Ishikawa (cell line): ENCODE data around the gene PPP2R5B.

Experiments used
- CEBPB ChIP-seq: IDR thresholded peaks from 2 replicates; pipeline ENCODE4 v1.6.1; 2012
- CREB1 ChIP-seq: IDR thresholded peaks from 2 replicates; pipeline ENCODE4 v1.6.1; 2012; ENCODE audit warnings: low read depth
- EGR1 ChIP-seq: IDR thresholded peaks from 2 replicates; pipeline ENCODE4 v1.6.1; 2012
- EP300 ChIP-seq: IDR thresholded peaks from 2 replicates; pipeline ENCODE4 v1.6.1; 2012; ENCODE audit warnings: borderline replicate concordance
- FOXM1 ChIP-seq: IDR thresholded peaks from 2 replicates; pipeline ENCODE4 v1.6.1; 2012; ENCODE audit warnings: low read depth, borderline replicate concordance
- NFIC ChIP-seq: IDR thresholded peaks from 2 replicates; pipeline ENCODE4 v1.6.1; 2012
- RAD21 ChIP-seq: IDR thresholded peaks from 2 replicates; pipeline ENCODE4 v1.6.1; 2012; ENCODE audit warnings: low read depth
- TAF1 ChIP-seq: IDR thresholded peaks from 2 replicates; pipeline ENCODE4 v1.6.1; 2012; ENCODE audit warnings: low read depth, mild to moderate bottlenecking
- TCF12 ChIP-seq: IDR thresholded peaks from 2 replicates; pipeline ENCODE4 v1.6.1; 2012; ENCODE audit warnings: low read depth
- TEAD4 ChIP-seq: IDR thresholded peaks from 2 replicates; pipeline ENCODE4 v1.6.1; 2012
- YY1 ChIP-seq: IDR thresholded peaks from 2 replicates; pipeline ENCODE4 v1.6.1; 2012; ENCODE audit warnings: low read depth
- ZBTB7A ChIP-seq: IDR thresholded peaks from 2 replicates; pipeline ENCODE4 v1.6.1; 2012; ENCODE audit warnings: low read depth
- TF ChIP-seq, protein P1 (sequence below): IDR thresholded peaks from 2 replicates; pipeline ENCODE4 v1.6.1; 2012
- TF ChIP-seq, protein P2 (sequence below): IDR thresholded peaks from 2 replicates; pipeline ENCODE4 v1.6.1; 2012
- TF ChIP-seq, protein P3 (sequence below): IDR thresholded peaks from 2 replicates; pipeline ENCODE4 v1.6.1; 2012; ENCODE audit warnings: low read depth, mild to moderate bottlenecking

Gene PPP2R5B

DNA sequence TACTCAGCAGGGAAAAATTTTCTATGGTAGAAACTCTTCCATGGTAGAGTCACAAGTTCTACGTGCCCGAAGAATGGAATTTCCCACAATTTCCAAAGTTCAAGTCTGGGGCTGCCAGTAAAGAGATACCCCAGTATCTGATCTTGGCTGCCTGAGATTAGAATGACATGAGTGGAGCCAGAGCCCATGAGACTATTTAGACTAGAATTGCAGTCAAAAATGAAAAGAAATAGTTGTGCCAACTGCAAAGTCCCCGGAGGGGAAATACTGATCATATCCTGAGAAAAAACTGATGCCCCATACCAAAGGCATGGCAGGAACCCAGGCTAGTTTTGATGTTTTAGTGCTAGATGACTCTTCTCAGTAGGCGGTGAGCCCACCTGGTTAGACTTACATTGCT, 36.2 kb downstream of the PPP2R5B start:
- TF ChIP-seq RAD21 = no peak
- TF ChIP-seq, protein P1, sequence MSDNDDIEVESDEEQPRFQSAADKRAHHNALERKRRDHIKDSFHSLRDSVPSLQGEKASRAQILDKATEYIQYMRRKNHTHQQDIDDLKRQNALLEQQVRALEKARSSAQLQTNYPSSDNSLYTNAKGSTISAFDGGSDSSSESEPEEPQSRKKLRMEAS = no peak
- no peak for TF ChIP-seq CEBPB
- TF ChIP-seq CREB1 = no peak
- TF ChIP-seq, protein P2, sequence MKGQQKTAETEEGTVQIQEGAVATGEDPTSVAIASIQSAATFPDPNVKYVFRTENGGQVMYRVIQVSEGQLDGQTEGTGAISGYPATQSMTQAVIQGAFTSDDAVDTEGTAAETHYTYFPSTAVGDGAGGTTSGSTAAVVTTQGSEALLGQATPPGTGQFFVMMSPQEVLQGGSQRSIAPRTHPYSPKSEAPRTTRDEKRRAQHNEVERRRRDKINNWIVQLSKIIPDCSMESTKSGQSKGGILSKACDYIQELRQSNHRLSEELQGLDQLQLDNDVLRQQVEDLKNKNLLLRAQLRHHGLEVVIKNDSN = no peak
- TF ChIP-seq NFIC = no peak
- TF ChIP-seq, protein P3, sequence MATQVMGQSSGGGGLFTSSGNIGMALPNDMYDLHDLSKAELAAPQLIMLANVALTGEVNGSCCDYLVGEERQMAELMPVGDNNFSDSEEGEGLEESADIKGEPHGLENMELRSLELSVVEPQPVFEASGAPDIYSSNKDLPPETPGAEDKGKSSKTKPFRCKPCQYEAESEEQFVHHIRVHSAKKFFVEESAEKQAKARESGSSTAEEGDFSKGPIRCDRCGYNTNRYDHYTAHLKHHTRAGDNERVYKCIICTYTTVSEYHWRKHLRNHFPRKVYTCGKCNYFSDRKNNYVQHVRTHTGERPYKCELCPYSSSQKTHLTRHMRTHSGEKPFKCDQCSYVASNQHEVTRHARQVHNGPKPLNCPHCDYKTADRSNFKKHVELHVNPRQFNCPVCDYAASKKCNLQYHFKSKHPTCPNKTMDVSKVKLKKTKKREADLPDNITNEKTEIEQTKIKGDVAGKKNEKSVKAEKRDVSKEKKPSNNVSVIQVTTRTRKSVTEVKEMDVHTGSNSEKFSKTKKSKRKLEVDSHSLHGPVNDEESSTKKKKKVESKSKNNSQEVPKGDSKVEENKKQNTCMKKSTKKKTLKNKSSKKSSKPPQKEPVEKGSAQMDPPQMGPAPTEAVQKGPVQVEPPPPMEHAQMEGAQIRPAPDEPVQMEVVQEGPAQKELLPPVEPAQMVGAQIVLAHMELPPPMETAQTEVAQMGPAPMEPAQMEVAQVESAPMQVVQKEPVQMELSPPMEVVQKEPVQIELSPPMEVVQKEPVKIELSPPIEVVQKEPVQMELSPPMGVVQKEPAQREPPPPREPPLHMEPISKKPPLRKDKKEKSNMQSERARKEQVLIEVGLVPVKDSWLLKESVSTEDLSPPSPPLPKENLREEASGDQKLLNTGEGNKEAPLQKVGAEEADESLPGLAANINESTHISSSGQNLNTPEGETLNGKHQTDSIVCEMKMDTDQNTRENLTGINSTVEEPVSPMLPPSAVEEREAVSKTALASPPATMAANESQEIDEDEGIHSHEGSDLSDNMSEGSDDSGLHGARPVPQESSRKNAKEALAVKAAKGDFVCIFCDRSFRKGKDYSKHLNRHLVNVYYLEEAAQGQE = no peak
- no peak for TF ChIP-seq FOXM1
- TF ChIP-seq TAF1 = no peak
- TF ChIP-seq ZBTB7A = no peak
- TF ChIP-seq TCF12 = no peak
- TF ChIP-seq EP300 = no peak
- no peak for TF ChIP-seq YY1
- TF ChIP-seq TEAD4 = no peak

DNA sequence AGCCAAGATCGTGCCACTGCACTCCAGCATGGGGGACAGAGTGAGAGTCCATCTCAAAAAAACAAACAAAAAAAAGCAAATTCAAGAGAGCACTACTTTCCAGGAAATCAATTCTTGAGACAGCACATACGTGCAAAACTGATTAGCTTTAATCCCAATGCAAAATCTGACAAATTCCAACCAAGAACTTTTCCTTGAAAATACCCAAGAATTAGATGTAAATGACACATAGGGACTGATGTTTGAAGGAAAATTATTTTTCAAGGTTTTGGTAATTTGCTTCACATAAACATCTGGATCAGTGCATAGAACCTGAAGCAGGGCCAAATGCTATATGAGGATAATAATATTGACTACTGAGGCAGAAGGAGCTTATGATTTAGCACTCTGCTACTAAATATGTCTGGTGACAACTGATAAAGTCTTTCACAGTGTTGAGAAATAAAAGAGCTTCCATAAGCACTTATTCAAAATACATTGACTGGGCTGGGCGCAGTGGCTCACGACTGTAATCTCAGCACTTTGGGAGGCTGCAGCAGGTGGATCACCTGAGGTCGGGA, 38.7 kb downstream of the PPP2R5B start:
- no peak for TF ChIP-seq RAD21
- no peak for TF ChIP-seq TCF12
- TF ChIP-seq CREB1 = no peak
- TF ChIP-seq, protein P1 = no peak
- no peak for TF ChIP-seq TEAD4
- no peak for TF ChIP-seq YY1
- TF ChIP-seq, protein P2 = no peak
- TF ChIP-seq CEBPB = no peak
- TF ChIP-seq EGR1 = no peak

DNA sequence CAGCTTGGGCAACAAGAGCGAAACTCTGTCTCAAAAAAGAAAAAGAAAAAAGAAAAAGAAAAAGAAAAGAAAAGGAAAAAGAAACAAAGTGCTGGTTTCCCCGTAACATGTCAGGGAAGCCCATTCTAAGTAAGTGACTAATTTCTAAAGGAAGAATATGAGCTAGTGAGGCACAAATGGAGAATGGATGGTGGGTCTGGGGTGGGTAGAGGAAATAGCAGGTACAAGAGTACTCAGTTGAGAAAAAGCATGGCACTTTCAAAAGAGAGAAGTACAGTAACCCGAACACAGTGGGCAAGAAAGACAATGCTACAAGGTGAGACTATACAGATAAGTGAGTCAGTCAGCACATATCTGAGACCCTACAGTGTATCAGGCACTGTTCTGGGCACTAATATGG, 42.9 kb downstream of the PPP2R5B start:
- no peak for TF ChIP-seq YY1
- TF ChIP-seq, protein P1 = no peak
- TF ChIP-seq FOXM1 = no peak
- TF ChIP-seq, protein P2 = no peak
- TF ChIP-seq CEBPB = no peak
- no peak for TF ChIP-seq TAF1
- TF ChIP-seq ZBTB7A = no peak

DNA sequence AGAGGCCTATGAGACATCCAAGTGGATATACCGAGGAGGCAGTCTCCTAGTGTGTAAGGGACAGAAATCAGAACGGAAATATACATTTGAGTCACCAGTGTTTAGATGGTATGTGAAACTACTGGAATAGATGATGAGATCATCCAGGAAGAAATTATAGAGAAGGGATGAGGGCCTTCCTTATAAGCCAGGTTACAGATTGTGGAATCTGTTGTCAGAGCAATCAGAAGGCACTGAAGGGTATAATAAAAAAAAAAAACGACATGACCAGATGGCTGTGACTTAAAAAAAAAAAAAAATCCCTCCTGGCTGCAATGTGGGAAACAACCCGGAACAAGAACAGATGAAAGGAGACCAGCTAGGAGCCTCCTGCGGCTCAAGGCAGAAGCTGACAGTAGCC, 44.7 kb downstream of the PPP2R5B start:
- TF ChIP-seq EGR1 (no peak), TAF1 (no peak), TCF12 (no peak), YY1 (no peak), TEAD4 (no peak), RAD21 (no peak), ZBTB7A (no peak), EP300 (no peak), NFIC (no peak), FOXM1 (no peak), CEBPB (no peak), CREB1 (no peak)
- TF ChIP-seq, protein P3 = no peak
- TF ChIP-seq, protein P1 = no peak
- TF ChIP-seq, protein P2 = no peak

DNA sequence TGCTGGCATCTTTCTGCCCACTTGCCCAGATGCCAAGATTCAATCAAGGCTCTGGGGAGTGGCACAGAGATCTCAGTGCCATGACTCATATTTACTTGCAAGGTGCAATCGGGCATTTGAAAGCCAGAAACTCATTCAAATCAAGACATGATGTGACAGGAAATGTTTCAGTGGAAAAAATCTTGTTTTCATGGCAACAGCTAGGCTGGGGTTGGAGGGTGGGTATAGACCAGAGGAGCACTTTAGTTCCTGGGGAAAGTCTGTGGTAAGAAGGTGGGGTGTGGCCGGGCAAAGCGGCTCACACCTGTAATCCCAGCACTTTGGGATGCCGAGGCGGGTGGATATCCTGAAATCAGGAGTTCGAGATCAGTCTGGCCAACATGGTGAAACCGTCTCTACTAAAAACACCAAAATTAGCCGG, 46.3 kb downstream of the PPP2R5B start:
- TF ChIP-seq CEBPB = no peak
